Left kidney (tissue), 2 donors: ENCODE data around the gene TFF2. TPM values are rescaled to one million over a fixed set of nuclear protein-coding genes. Genes with fewer than 3 reads are reported as not detected.
A peak's percentile ranks its signal among the peaks of the same experiment; 100 is the strongest.

Source experiments
- DNase-seq: peaks from one replicate; pipeline ENCODE4 v3.0.0-alpha.2; 2013
- polyA plus RNA-seq: library from polyadenylated mRNA; unstranded; fragments of 120-200 nt; gene quantifications from one replicate; pipeline ENCODE4 v1.2.1, GENCODE V29; 2013; ENCODE audit not compliant: insufficient read length

TFF2 gene
- polyA plus RNA-seq, 1 donor = not detected

GRCh38 chr21:42346866-42347600 lies 3.8 kb downstream of the TFF2 start:
- DNase-seq = no peak

- DNase-seq = no peak
Observed at GRCh38 chr21:42346441-42346840, 4.4 kb downstream of the TFF2 start.

GRCh38 chr21:42344631-42345030 lies 6.2 kb downstream of the TFF2 start:
- no peak for DNase-seq

GRCh38 chr21:42343963-42344510 lies 6.8 kb downstream of the TFF2 start:
- DNase-seq = no peak

- DNase-seq = no peak
Observed at GRCh38 chr21:42343556-42343955, 7.2 kb downstream of the TFF2 start.

- no peak for DNase-seq
Observed at GRCh38 chr21:42343101-42343500, 7.7 kb downstream of the TFF2 start.

- DNase-seq = no peak
Observed at GRCh38 chr21:42341776-42342542, 8.8 kb downstream of the TFF2 start.

- DNase-seq = no peak
Observed at GRCh38 chr21:42340187-42341050, 10.4 kb downstream of the TFF2 start.

GRCh38 chr21:42338729-42339715 lies 11.8 kb downstream of the TFF2 start:
- no peak for DNase-seq

- peak; percentile 86 for DNase-seq
Observed at GRCh38 chr21:42337830-42338728, 12.7 kb downstream of the TFF2 start.

GRCh38 chr21:42337276-42337675 lies 13.5 kb downstream of the TFF2 start:
- DNase-seq = no peak

- DNase-seq = peak; percentile 24
Observed at GRCh38 chr21:42336054-42336453, 14.7 kb downstream of the TFF2 start.

GRCh38 chr21:42332557-42333317 lies 18.1 kb downstream of the TFF2 start:
- no peak for DNase-seq

GRCh38 chr21:42331660-42332059 lies 19.1 kb downstream of the TFF2 start:
- no peak for DNase-seq

- no peak for DNase-seq
Observed at GRCh38 chr21:42330380-42331371, 20.1 kb downstream of the TFF2 start.

GRCh38 chr21:42324896-42325295 lies 25.9 kb downstream of the TFF2 start:
- DNase-seq = no peak

- no peak for DNase-seq
Observed at GRCh38 chr21:42321845-42322244, 28.9 kb downstream of the TFF2 start.

GRCh38 chr21:42321231-42321630 lies 29.6 kb downstream of the TFF2 start:
- no peak for DNase-seq
